Measurements from ENCODE around the gene ST8SIA2.

The ST8SIA2 gene

GRCh38 chr15:92409006-92409405 is 15.3 kb downstream of the ST8SIA2 start:
- no peak overlapping the region for H3K27ac ChIP-seq
- TF ChIP-seq ZFX (IDR thresholded peaks at IDR 0.05; ENCODE audit: borderline replicate concordance) (no peak), CTCF (IDR thresholded peaks at IDR 0.05) (no peak)

- TF ChIP-seq ZFX (IDR thresholded peaks at IDR 0.05; ENCODE audit: borderline replicate concordance) (no peak), CTCF (IDR thresholded peaks at IDR 0.05) (no peak)
- H3K27ac ChIP-seq, result no peak overlapping the region
Observed at GRCh38 chr15:92409521-92409920, 15.8 kb downstream of the ST8SIA2 start.

GRCh38 chr15:92410537-92410936 is 16.9 kb downstream of the ST8SIA2 start:
- H3K27ac ChIP-seq, result no peak overlapping the region
- TF ChIP-seq ZFX (IDR thresholded peaks at IDR 0.05; ENCODE audit: borderline replicate concordance) (no peak), CTCF (IDR thresholded peaks at IDR 0.05) (no peak)

- TF ChIP-seq CTCF (IDR thresholded peaks at IDR 0.05), result no peak
- TF ChIP-seq ZFX (IDR thresholded peaks at IDR 0.05; ENCODE audit: borderline replicate concordance), result no peak
- H3K27ac ChIP-seq, result no peak overlapping the region
Observed at GRCh38 chr15:92411256-92411655, 17.6 kb downstream of the ST8SIA2 start.

GRCh38 chr15:92413510-92413909 is 19.8 kb downstream of the ST8SIA2 start:
- TF ChIP-seq ZFX (IDR thresholded peaks at IDR 0.05; ENCODE audit: borderline replicate concordance), result no peak
- TF ChIP-seq CTCF (IDR thresholded peaks at IDR 0.05), result no peak
- no peak overlapping the region for H3K27ac ChIP-seq

- TF ChIP-seq ZFX (IDR thresholded peaks at IDR 0.05; ENCODE audit: borderline replicate concordance) (no peak), CTCF (IDR thresholded peaks at IDR 0.05) (no peak)
- no peak overlapping the region for H3K27ac ChIP-seq
Observed at GRCh38 chr15:92415639-92416297, 22.1 kb downstream of the ST8SIA2 start.

GRCh38 chr15:92416557-92416956 is 22.9 kb downstream of the ST8SIA2 start:
- no peak overlapping the region for H3K27ac ChIP-seq
- TF ChIP-seq CTCF (IDR thresholded peaks at IDR 0.05) (no peak), ZFX (IDR thresholded peaks at IDR 0.05; ENCODE audit: borderline replicate concordance) (no peak)
